GM19397 (cell line): ENCODE results near the gene FAM204A.

Source experiments
- ATAC-seq: cut with Tn5 transposase; IDR thresholded peaks from one replicate; pipeline ENCODE4 v1.9.1; 2021; ENCODE audit warnings: mild to moderate bottlenecking, moderate library complexity; ENCODE audit not compliant: unreplicated experiment

FAM204A gene

DNA sequence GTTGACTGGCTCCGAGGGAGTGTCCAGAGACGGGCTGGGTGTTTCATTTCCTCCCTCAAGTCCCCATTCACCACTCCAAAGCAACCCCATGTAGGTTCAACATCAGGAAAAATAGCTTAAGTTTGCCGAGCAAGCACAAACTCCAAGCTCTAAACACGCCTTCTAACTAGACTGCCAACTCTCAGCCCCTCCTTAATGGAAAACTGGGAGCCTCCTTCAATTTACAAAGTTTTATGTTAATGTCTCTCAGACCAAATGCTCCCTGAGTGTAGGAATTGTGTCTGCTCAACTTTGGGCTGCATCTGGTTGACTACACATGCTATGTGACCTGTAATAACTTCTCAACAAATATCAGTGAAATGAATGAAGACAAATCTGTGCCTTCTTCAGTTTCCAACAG is 87.5 kb downstream of the FAM204A start:
- no peak for ATAC-seq

DNA sequence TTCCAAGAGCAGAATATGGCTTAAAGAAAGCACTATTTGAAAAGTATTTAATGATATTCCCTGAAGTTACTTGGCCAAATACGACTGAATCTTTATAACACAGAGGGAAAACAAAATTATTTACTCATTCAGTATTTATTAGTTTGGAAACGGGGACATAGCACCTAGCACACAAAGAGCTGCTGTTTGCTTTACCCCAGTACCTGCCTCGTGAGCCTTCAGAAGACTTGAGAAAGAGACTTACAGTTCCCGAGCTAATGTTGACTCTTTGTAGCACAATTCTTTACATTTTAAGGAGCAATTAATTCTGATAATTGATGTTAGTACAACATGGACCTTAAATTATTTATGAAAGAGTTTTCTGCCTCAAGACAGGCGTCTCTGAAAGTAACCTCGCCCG is 88.7 kb downstream of the FAM204A start:
- ATAC-seq: no peak

DNA sequence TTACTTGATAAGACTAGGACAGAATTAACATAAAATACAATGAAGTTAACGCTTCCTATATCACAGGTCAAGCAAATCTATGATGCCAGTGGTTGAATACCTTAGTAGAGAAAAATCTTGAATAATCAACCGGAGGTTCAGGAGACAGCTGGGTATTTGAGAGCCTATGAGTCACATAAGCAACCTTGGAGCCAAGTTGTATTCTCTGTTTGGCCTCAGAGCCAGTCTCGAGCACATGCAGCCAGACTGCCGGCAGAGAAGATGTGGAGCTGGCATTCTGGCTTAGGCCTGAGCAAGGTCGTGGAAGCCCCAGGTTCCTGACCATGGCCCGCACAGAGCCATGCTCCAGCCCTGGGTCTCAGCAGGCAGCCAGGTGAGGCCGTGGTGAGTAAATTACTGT is 90.3 kb downstream of the FAM204A start:
- no peak for ATAC-seq

GRCh38 chr10:118249714-118250113 is 92.4 kb downstream of the FAM204A start:
- no peak for ATAC-seq
